Ecto neural progenitor cell (in vitro differentiated cells): Measurements from ENCODE around the gene GBP4.
"Not testable (repeated sequence)": the region's sequence is repeated elsewhere in the genome, so short reads cannot be mapped to it uniquely, and the experiment has no call there.

Experiments used
- DNase-seq: peaks from one replicate; pipeline ENCODE4 v3.0.0-alpha.2; 2018; ENCODE audit warnings: low spot score

GBP4 gene, protein sequence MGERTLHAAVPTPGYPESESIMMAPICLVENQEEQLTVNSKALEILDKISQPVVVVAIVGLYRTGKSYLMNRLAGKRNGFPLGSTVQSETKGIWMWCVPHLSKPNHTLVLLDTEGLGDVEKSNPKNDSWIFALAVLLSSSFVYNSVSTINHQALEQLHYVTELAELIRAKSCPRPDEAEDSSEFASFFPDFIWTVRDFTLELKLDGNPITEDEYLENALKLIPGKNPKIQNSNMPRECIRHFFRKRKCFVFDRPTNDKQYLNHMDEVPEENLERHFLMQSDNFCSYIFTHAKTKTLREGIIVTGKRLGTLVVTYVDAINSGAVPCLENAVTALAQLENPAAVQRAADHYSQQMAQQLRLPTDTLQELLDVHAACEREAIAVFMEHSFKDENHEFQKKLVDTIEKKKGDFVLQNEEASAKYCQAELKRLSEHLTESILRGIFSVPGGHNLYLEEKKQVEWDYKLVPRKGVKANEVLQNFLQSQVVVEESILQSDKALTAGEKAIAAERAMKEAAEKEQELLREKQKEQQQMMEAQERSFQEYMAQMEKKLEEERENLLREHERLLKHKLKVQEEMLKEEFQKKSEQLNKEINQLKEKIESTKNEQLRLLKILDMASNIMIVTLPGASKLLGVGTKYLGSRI

DNA sequence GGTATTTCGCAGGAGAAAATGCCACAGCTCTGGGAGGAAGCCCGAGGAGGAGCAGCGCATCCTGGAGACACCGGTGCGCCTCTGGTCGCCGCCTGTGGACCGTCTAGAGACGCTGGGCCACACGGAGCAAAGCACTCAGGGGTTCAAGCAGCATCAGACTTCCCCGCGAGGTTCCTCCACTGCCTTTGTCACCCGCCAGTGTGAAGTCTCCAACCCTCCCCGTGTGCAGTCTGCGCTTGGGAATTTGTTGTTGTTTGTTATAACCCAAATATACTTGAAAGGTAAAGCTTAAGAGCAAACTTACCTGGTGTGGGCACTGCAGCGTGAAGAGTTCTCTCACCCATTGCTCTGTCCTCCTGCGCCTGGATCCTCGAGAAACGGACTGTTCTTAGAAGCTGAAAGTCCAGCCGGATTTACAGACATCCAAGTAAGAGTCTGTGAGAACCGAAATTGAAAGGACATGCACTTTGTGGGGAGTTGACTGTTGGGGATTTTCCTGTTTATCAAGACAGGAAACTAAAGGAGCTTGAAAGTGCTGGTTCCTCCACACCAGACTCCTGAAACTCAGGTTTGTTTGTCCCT, at the start of gene GBP4:
GBP4 (minus strand) TSS at position 452 of the 582 bp plus-strand sequence; CDS start at position 344, 108 bp downstream.
- DNase-seq, result no peak

DNA sequence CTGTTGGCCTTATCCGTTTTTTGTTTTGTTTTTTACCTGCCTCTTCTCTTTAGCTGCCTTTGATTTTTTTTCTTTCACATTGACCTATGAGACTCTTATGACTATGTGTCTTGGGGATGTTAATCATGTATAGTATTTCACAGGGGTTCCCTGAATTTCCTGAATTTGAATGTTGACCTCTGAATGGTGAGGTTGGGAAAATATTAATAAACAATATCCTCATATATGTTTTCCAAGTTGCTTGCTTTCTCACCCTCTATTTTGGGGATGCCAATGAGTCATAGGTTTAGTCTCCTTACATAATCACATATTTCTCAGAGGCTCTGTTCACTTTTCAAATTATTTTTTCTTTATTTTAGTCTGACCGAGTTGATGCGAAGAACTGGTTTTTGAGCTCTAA, 44.3 kb upstream of the GBP4 start:
- DNase-seq, result no peak

DNA sequence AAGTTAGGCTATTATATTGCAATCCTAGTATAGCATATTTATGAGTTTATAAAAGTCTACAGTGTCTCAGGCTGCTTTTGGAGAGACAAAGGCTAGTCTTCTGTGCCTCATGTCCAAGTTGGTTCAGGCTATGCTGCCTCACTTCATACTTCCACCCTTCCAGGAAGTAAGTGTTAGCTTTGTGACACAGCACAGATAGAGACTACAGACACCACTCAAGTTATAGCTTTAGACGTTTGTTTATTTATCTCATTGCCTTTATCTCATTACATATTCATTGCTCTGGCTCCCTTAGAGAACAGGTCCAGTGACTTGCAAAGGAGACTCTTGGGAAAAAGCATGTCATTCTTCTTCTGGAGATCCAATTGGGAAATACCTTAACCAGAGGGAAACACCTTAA, 22.6 kb upstream of the GBP4 start:
- DNase-seq, result no peak

- not testable (repeated sequence) for DNase-seq
Observed at GRCh38 chr1:89219851-89220250, 21.1 kb upstream of the GBP4 start.

- DNase-seq, result not testable (repeated sequence)
Observed at GRCh38 chr1:89218941-89219340, 20.2 kb upstream of the GBP4 start.

GRCh38 chr1:89213347-89213746, 14.6 kb upstream of the GBP4 start:
- no peak for DNase-seq

DNA sequence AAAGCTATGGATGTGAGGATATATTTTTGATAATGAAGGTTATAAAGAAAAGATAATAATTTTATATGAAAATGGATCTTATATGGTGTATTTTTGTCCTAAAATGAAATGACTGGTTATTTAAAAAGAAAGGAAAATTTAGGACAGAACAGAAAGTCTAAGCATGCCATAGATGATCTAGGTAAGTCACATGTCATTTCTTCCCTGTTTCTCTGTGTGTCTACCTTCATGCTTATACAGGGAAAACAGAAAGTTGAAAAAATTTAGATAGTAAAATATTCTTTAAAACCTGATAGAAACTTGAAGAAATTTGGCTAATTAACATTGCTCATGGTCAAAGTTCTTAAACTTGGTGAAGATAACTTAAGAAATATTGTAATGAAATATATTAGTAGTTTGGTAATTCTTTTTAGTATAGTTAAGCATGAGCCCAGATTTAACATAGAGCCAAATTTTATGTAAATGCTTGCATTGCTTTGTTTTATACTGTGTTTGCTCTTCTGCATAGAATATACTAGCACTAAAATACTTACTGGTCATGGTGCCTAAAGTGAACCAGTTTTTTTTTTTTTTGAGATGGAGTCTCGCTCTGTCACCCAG, 12.4 kb upstream of the GBP4 start:
- DNase-seq, result no peak

DNA sequence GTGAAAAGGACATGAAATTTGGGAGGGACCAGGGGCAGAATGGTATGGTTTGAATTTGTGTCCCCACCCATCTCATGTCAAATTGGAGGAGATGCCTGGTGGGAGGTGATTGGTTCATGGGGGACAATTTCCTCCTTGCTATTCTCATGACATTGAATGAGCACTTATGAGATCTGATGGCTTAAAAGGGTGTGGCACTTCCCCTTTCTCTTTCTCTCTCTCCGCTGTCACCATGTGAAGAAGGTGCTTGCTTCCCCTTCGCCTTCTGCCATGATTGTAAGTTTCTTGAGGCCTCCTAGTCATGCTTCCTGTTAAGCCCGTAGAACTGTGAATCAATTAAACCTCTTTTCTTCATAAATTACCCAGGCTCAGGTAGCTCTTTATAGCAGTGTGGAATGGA, 7.6 kb upstream of the GBP4 start:
- DNase-seq, result no peak

- no peak for DNase-seq
Observed at GRCh38 chr1:89203166-89203565, 4.4 kb upstream of the GBP4 start.

GRCh38 chr1:89201106-89201794, 2.5 kb upstream of the GBP4 start:
- DNase-seq, result no peak

DNA sequence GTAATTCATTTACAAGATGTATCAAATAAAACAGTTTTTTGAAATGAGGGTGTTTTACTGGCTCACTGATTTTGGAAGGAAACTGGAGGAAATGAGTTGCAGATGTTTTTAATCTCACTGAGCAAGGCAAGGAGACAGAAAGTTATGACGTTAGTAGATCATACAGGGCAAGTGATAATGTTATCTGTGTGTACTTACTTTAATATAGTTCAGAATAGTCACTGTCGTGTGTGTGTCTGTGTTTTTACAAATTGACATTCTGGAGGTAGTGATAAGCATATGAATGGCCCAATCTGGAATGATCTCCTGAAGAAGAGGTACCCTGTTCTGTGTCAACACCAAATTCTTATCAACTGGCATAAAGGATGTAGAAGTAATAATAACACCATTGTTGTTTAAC, 1.9 kb upstream of the GBP4 start:
- no peak for DNase-seq

DNA sequence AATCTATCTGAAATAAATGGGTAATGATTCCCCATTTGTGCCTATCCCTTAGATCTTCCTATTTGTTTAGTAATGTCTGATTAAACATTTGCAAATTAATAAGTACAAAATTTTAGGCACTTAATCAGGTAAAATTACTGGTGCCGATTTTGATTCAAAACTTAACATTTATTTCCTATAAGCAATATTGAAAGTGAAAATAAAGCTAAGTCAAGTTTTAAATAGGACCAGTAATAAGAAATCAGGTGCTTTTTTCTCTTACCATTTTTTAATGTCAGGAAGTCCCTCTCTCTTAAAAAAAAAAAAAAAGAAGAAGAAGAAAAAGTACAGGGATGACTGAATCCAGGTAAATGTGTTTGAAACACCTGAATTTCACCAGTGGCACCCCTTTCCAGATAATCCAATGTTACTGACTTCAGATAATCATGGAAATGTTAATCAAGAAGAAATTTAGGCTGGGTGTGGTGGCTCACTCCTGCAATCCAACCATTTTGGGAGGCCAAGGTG, 836 bp upstream of the GBP4 start:
- no peak for DNase-seq

GRCh38 chr1:89198081-89198480, 661 bp downstream of the GBP4 start:
- no peak for DNase-seq

DNA sequence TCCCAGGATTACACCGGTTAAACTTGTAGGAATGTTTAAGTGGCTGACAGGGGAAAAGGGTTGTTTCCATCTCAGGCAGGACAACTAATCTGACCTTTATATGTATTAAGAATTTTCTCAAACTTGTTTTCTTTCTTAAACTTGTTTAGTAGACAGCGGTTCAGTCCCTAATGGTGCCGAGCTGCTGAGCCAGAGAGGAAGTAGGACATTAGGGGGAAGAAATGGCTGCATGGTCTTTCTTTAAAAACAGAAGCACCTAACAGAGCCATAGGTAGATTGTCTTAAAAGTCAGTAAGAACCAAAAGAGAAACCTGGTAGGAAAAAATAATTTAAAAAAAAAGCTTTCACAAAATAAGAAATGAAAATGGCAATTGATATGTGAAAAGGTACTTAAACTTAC, 3.3 kb downstream of the GBP4 start:
- no peak for DNase-seq

GRCh38 chr1:89191314-89191713, 7.4 kb downstream of the GBP4 start:
- DNase-seq, result no peak

- no peak for DNase-seq
Observed at GRCh38 chr1:89190017-89190416, 8.7 kb downstream of the GBP4 start.

DNA sequence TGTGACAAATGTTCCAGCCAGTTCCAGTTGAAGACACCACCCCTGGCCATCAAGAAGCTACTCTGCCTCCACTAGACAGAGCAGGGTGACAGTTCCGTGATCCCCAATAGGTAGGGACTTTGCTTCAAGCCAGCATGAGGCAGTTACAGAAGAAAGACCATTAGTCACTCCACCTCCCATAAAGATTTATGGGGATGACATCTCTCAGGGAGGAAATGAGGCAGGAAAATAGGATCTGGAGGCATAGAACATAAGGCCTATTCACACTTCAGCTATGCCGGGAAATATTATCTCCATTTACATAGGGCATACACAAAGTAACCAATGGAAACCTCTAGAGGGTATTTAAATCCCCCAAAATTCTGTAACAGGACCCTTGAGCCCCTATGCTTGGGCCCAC, 19.4 kb downstream of the GBP4 start:
- DNase-seq, result no peak

DNA sequence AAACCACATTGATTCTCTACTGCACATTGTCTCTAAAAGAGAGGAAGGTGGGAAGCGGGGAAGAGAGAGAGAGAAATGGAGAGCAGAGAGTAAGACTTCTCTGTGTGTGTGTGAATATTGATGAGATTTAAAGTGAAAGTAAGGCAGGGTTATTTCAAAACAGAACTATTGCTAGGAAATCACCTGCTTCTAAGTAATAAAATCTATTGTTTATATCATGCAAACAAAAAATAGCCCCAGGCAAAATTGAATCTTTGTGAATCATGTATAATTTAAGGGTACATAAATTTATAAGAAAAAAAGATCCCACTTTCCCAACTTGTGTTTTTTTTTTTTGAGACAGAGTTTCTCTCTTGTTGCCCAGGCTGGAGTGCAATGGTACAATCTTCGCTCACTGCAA, 21.8 kb downstream of the GBP4 start:
- DNase-seq, result no peak

GRCh38 chr1:89175601-89176256, 23.0 kb downstream of the GBP4 start, which contains the start of gene GBP7:
Gene GBP7, minus strand, starts transcription at chr1:89176003. Its CDS starts 4,068 bp downstream, at chr1:89171935.
- DNase-seq, result no peak

DNA sequence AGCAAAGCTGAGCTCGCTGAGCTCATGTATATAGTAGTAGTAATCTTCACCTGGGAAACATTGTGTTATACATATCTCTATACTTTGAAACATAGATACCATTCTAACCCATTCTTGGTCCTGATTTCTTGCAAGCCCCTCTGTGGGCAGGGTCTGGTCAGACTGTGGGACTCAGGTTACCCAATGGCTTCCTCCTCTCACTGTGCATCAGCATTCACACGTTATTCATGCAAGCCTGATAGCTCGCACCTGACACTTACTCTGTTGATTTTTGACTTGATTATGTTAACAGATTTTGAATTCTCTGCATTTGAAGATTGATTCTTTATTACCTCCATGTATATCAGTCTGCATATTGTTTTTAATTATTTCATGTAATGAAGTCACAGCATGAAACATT, 24.3 kb downstream of the GBP4 start:
- no peak for DNase-seq

GRCh38 chr1:89172468-89173143, 26.1 kb downstream of the GBP4 start:
- DNase-seq, result no peak
